IMR-90 (cell line): Measurements from ENCODE around the gene PKD1L1. TPM values are rescaled to one million over a fixed set of nuclear protein-coding genes. Genes with fewer than 3 reads are reported as not detected.

Experiments
- ATAC-seq: fragments of 200-7000 bp; cut with Tn5 transposase; 2 replicates; pipeline ENCODE4 v1.9.1; 2020; ENCODE audit warnings: low read depth, mild to moderate bottlenecking, moderate library complexity
- BruUV-seq: library from RNA; stranded (reverse); fragments of 400-500 nt; replicated peaks from 2 replicates; lab custom pipeline; 2021; lab: Mats Ljungman, UMichigan
- CTCF ChIA-PET: fragments of 300-600 bp; formaldehyde crosslinking; extraction: SDS; loops from one replicate; lab custom pipeline; 2021; ENCODE audit warnings: antibody characterized with exemption; lab: Yijun Ruan, JAX
- POLR2A ChIA-PET: fragments of 300-600 bp; sonication (Branson Sonifier 250); formaldehyde crosslinking; loops from one replicate; lab custom pipeline; 2022; ENCODE audit warnings: antibody characterized with exemption; ENCODE audit not compliant: unreplicated experiment; lab: Charles Lee
- DNase-seq: peaks from one replicate; pipeline ENCODE4 v3.0.0; 2013
- H2AFZ ChIP-seq: replicated peaks from 2 replicates; pipeline ENCODE3; 2013; ENCODE audit warnings: low read length, mild to moderate bottlenecking; ENCODE audit not compliant: poor library complexity
- H2AK5ac ChIP-seq: 2 replicates; pipeline ENCODE4 v1.6.1; 2013; ENCODE audit warnings: low read depth, low read length, inconsistent platforms
- H2AK9ac ChIP-seq: replicated peaks from 2 replicates; pipeline ENCODE3; 2013; ENCODE audit warnings: mild to moderate bottlenecking, low read depth, low read length, moderate library complexity; ENCODE audit not compliant: poor library complexity
- H2BK120ac ChIP-seq: 2 replicates; pipeline ENCODE4 v1.6.1; 2013; ENCODE audit warnings: low read depth, low read length, inconsistent platforms
- H2BK15ac ChIP-seq: 3 replicates; pipeline ENCODE4 v1.6.1; 2013; ENCODE audit warnings: low read depth, low read length, inconsistent platforms
- H2BK20ac ChIP-seq: 2 replicates; pipeline ENCODE4 v1.6.1; 2013; ENCODE audit warnings: low read depth, mild to moderate bottlenecking, inconsistent platforms, low read length, moderate library complexity
- H2BK5ac ChIP-seq: 2 replicates; pipeline ENCODE4 v1.6.1; 2013; ENCODE audit warnings: mild to moderate bottlenecking, low read depth, low read length, inconsistent platforms; ENCODE audit not compliant: poor library complexity, severe bottlenecking
- H3K14ac ChIP-seq: replicated peaks from 2 replicates; pipeline ENCODE4 v1.6.1; 2013; ENCODE audit warnings: low read depth, low read length, inconsistent platforms
- H3K18ac ChIP-seq: 2 replicates; pipeline ENCODE4 v1.6.1; 2013; ENCODE audit warnings: low read depth, low read length, control low read depth
- H3K23ac ChIP-seq: 2 replicates; pipeline ENCODE4 v1.6.1; 2013; ENCODE audit warnings: low read depth, low read length, inconsistent platforms
- H3K27ac ChIP-seq: 2 replicates; pipeline ENCODE4 v1.5.1; 2013; ENCODE audit warnings: mild to moderate bottlenecking, control low read depth, low read length; ENCODE audit not compliant: insufficient read depth
- H3K27me3 ChIP-seq: 2 replicates; pipeline ENCODE4 v1.6.1; 2013; ENCODE audit warnings: low read length; ENCODE audit not compliant: control insufficient read depth, insufficient read depth
- H3K36me3 ChIP-seq: 2 replicates; pipeline ENCODE4 v1.6.1; 2013; ENCODE audit warnings: low read length, mixed read lengths; ENCODE audit not compliant: control insufficient read depth, insufficient read depth
- H3K4ac ChIP-seq: 2 replicates; pipeline ENCODE4 v1.6.1; 2013; ENCODE audit warnings: low read depth, low read length, inconsistent platforms
- H3K4me1 ChIP-seq: 2 replicates; pipeline ENCODE4 v1.6.1; 2013; ENCODE audit warnings: low read length, mixed read lengths; ENCODE audit not compliant: control insufficient read depth, insufficient read depth
- H3K4me2 ChIP-seq: 2 replicates; pipeline ENCODE4 v1.6.1; 2013; ENCODE audit warnings: low read depth, mild to moderate bottlenecking, control low read depth, low read length, moderate library complexity
- H3K4me3 ChIP-seq: 2 replicates; pipeline ENCODE4 v1.5.1; 2013; ENCODE audit warnings: low read depth, mild to moderate bottlenecking, control low read depth, low read length, moderate library complexity; ENCODE audit not compliant: insufficient read depth
- H3K56ac ChIP-seq: 2 replicates; pipeline ENCODE4 v1.6.1; 2013; ENCODE audit warnings: low read length, inconsistent platforms; ENCODE audit not compliant: insufficient read depth; ENCODE audit errors: extremely low read depth
- H3K79me1 ChIP-seq, 2 experiments: 2 replicates each; pipeline ENCODE4 v1.6.1; 2013; ENCODE audit warnings: low read length in 2 of 2, inconsistent platforms in 1 of 2, low read depth in 1 of 2
- H3K9ac ChIP-seq: 2 replicates; pipeline ENCODE4 v1.6.1; 2013; ENCODE audit warnings: low read depth, low read length, control low read depth
- H3K9me1 ChIP-seq: 2 replicates; pipeline ENCODE4 v1.6.1; 2013; ENCODE audit warnings: low read length, inconsistent platforms; ENCODE audit not compliant: insufficient read depth
- H3K9me3 ChIP-seq: 2 replicates; pipeline ENCODE4 v1.6.1; 2013; ENCODE audit warnings: low read length; ENCODE audit not compliant: control insufficient read depth, insufficient read depth
- H4K20me1 ChIP-seq: 2 replicates; pipeline ENCODE4 v1.6.1; 2013; ENCODE audit warnings: low read length, inconsistent platforms; ENCODE audit not compliant: insufficient read depth
- H4K5ac ChIP-seq: 2 replicates; pipeline ENCODE4 v1.6.1; 2013; ENCODE audit warnings: mild to moderate bottlenecking, low read depth, low read length, control low read depth
- H4K8ac ChIP-seq, 2 experiments: 2 replicates each; pipeline ENCODE4 v1.6.1; 2013; ENCODE audit warnings: low read depth in 2 of 2, low read length in 2 of 2, control low read depth in 1 of 2, inconsistent platforms in 1 of 2
- H4K91ac ChIP-seq: 2 replicates; pipeline ENCODE4 v1.6.1; 2013; ENCODE audit warnings: low read depth, low read length, inconsistent platforms; ENCODE audit not compliant: insufficient read depth
- BHLHE40 ChIP-seq: fragments of 150-350 bp; IDR thresholded peaks from 2 replicates; pipeline ENCODE4 v1.6.1; 2016; ENCODE audit warnings: mild to moderate bottlenecking, low read depth, low read length
- CHD1 ChIP-seq: IDR thresholded peaks from 2 replicates; pipeline ENCODE4 v1.6.1; 2012; ENCODE audit warnings: low read depth, low read length, improper control_type of control experiment
- ELK1 ChIP-seq: fragments of 150-350 bp; IDR thresholded peaks from 2 replicates; pipeline ENCODE4 v1.6.1; 2016; ENCODE audit warnings: low read depth, mild to moderate bottlenecking, low read length, moderate library complexity, borderline replicate concordance
- MAZ ChIP-seq: IDR thresholded peaks from 2 replicates; pipeline ENCODE4 v1.6.1; 2012; ENCODE audit warnings: low read depth, mild to moderate bottlenecking, low read length, improper control_type of control experiment, moderate library complexity, borderline replicate concordance
- MXI1 ChIP-seq: IDR thresholded peaks from 2 replicates; pipeline ENCODE4 v1.6.1; 2012; ENCODE audit warnings: low read depth, mild to moderate bottlenecking, low read length, moderate library complexity, borderline replicate concordance
- RAD21 ChIP-seq: IDR thresholded peaks from 2 replicates; pipeline ENCODE4 v1.6.1; 2012; ENCODE audit warnings: low read length, improper control_type of control experiment
- RCOR1 ChIP-seq: IDR thresholded peaks from 2 replicates; pipeline ENCODE4 v1.6.1; 2012; ENCODE audit warnings: mild to moderate bottlenecking, low read length, improper control_type of control experiment; ENCODE audit not compliant: insufficient replicate concordance
- SMC3 ChIP-seq: fragments of 150-350 bp; IDR thresholded peaks from 2 replicates; pipeline ENCODE4 v1.6.1; 2016; ENCODE audit warnings: low read depth, mild to moderate bottlenecking, antibody characterized with exemption, low read length, moderate library complexity
- WGBS, 2 experiments: methylation state at CpG; one replicate each; pipeline versions ENCODE4 v1.1.5 to v1.1.7; 2013; ENCODE audit warnings: missing lambda C conversion rate in 2 of 2; ENCODE audit not compliant: insufficient read length in 1 of 2; ENCODE audit errors: extremely low coverage in 2 of 2; 5-methylcytosine and 5-hydroxymethylcytosine counted together
- dilution Hi-C: fragments of 300-500 bp; cut with HindIII; formaldehyde crosslinking; loops from one replicate; pipeline ENCODE4 v1.14.3; 2018; ENCODE audit warnings: low sequenced_read_pairs; ENCODE audit not compliant: unreplicated experiment
- in situ Hi-C: fragments of 300-500 bp; cut with MboI; formaldehyde crosslinking; loops from 3 replicates; pipeline ENCODE4 v1.14.3; 2019; ENCODE audit warnings: low sequenced_read_pairs, inconsistent platforms, mixed read lengths
- intact Hi-C: fragments of 100-400 bp; cut with micrococcal nuclease; formaldehyde crosslinking; loops from 2 replicates; pipeline ENCODE4 v1.10.0; 2022
- polyA plus RNA-seq, 3 experiments: library from polyadenylated mRNA; depleted of rRNA; stranded (reverse); fragments of >200 nt; gene quantifications; 2 replicates each; pipeline ENCODE4 v1.2.3, GENCODE V29; 2012; ENCODE audit warnings: low replicate concordance in 1 of 3
- total RNA-seq: library from RNA; depleted of rRNA; stranded (reverse); fragments of >200 nt; gene quantifications from 2 replicates; pipeline ENCODE4 v1.2.3, GENCODE V29; 2012

The PKD1L1 gene
- total and polyA plus RNA-seq, 2 of the 4 experiments (the other 2 are of a cell fraction) = under 0.01 to 0.15 TPM

- H3K27me3 ChIP-seq = no peaks in the 10 kb centered on the region
- no peak for TF ChIP-seq RCOR1
- TF ChIP-seq MAZ = no peak
- TF ChIP-seq CHD1 = no peak
- no peak for TF ChIP-seq BHLHE40
- no peak for TF ChIP-seq MXI1
- no peak for TF ChIP-seq RAD21
- no peak for TF ChIP-seq ELK1
- TF ChIP-seq SMC3 = no peak
- peak overlapping the region; percentile 29 for H2BK5ac ChIP-seq
- H4K8ac ChIP-seq = peak overlapping the region; percentile 26 to 37; a peak in 2 of 4 replicates
- H3K4me1 ChIP-seq = peaks cover 7% of the 10 kb centered on the region; the same call in 1 of the 2 replicates
- WGBS, 2 experiments = 64% methylated on average over 3 of the region's 5 CpGs; no CpG with 5 or more reads in 1 of the 2 experiments
- peak overlapping the region; percentile 58 for H2AFZ ChIP-seq
- ChIA-PET CTCF (no interaction called here), POLR2A (no interaction called here)
- H4K5ac ChIP-seq = no peak overlapping the region; the same call in 1 of the 2 replicates
- H2BK120ac ChIP-seq = peak overlapping the region; percentile 84
- DNase-seq = no peak
- dilution Hi-C loops (no loop called here), in situ Hi-C loops (no loop called here), intact Hi-C loops (no loop called here)
- 0 out of 2 replicates have a peak overlapping the region, but pooled peaks have one; percentile 34 for H3K23ac ChIP-seq
- no peak overlapping the region for H3K18ac ChIP-seq
- no peak overlapping the region for H2AK9ac ChIP-seq
- ATAC-seq = peak; percentile 71
- H3K56ac ChIP-seq = no peak overlapping the region; the same call in 1 of the 2 replicates
- BruUV-seq = no TSS peak
- no peaks in the 10 kb centered on the region for H3K79me1 ChIP-seq
- H4K91ac ChIP-seq = peak overlapping the region; percentile 63
- H3K14ac ChIP-seq = peak overlapping the region; percentile 46; the same call in 1 of the 2 replicates
- H2BK15ac ChIP-seq = peak overlapping the region; percentile 58; the same call in 1 of the 3 replicates
- H4K20me1 ChIP-seq = no peaks in the 10 kb centered on the region
- H3K36me3 ChIP-seq = no peaks in the 10 kb centered on the region
- H3K4me3 ChIP-seq = no peak overlapping the region
- H3K4ac ChIP-seq = peak overlapping the region; percentile 71
- no peak overlapping the region for H3K9ac ChIP-seq
- H2BK20ac ChIP-seq = peak overlapping the region; percentile 87
- H3K9me3 ChIP-seq = no peaks in the 10 kb centered on the region
- peaks cover 11% of the 10 kb centered on the region; the same call in 1 of the 2 replicates for H3K9me1 ChIP-seq
- H3K27ac ChIP-seq = no peak overlapping the region
- H2AK5ac ChIP-seq = peak overlapping the region; percentile 75
- H3K4me2 ChIP-seq = no peak overlapping the region
These were observed 176.8 kb downstream of the PKD1L1 start for GRCh38 chr7:47771336-47771989.
